Body of pancreas (tissue), 4 donors: ENCODE data around the gene PYDC1. TPM values are rescaled to one million over a fixed set of nuclear protein-coding genes. Genes with fewer than 3 reads are reported as not detected.

ENCODE experiments used
- ATAC-seq: fragments of 150-250 bp; one replicate; pipeline ENCODE4 v1.9.1; 2016
- DNase-seq, 4 donors: peaks; one replicate each; pipeline ENCODE4 v3.0.0-alpha.2; 2019
- H3K27ac ChIP-seq, 4 donors: fragments of 200-600 bp; sonication (generic); 1 replicate in 3 of 4; 2 replicates in 1 of 4; pipeline versions ENCODE4 v1.5.1 to v1.6.1; 2016 to 2019; ENCODE audit warnings: mild to moderate bottlenecking in 1 of 4, mixed read lengths in 1 of 4, moderate library complexity in 1 of 4
- H3K27me3 ChIP-seq, 2 donors: fragments of 200-600 bp; sonication (generic); one replicate each; pipeline ENCODE4 v1.6.0; 2016; ENCODE audit warnings: mild to moderate bottlenecking in 1 of 2
- H3K36me3 ChIP-seq, 2 donors: fragments of 200-600 bp; sonication (generic); replicated peaks in 1 of 2; 2 replicates each; pipeline ENCODE4 v1.5.1; 2016; ENCODE audit warnings: low read depth in 2 of 2; ENCODE audit not compliant: insufficient read depth in 1 of 2
- H3K4me1 ChIP-seq: fragments of 200-600 bp; sonication (generic); one replicate; pipeline ENCODE4 v1.6.0; 2016
- H3K4me3 ChIP-seq, 2 donors: fragments of 200-600 bp; sonication (generic); 1 replicate in 1 of 2; 2 replicates in 1 of 2; pipeline ENCODE4 v1.5.1; 2016 to 2019
- H3K9me3 ChIP-seq, 3 donors: fragments of 200-600 bp; sonication (generic); 1 replicate in 2 of 3; 2 replicates in 1 of 3; pipeline ENCODE4 v1.5.1; 2016
- CTCF ChIP-seq, 7 experiments: fragments of 450-650 bp in 4 of 7; fragments of 200-600 bp in 3 of 7; sonication (generic) in 3 of 7; IDR thresholded peaks; one replicate each; pipeline ENCODE4 v1.5.1; 2016 to 2019; ENCODE audit warnings: antibody characterized with exemption in 7 of 7
- POLR2A ChIP-seq, 3 donors: fragments of 450-650 bp; IDR thresholded peaks; one replicate each; pipeline ENCODE4 v1.6.1; 2016; ENCODE audit warnings: antibody characterized with exemption in 3 of 3, mild to moderate bottlenecking in 2 of 3
- WGBS, 2 donors: methylation state at CpG; one replicate each; pipeline ENCODE4 v1.1.5; 2017; 5-methylcytosine and 5-hydroxymethylcytosine counted together
- intact Hi-C: fragments of 100-400 bp; cut with DNase I; formaldehyde crosslinking; loops from one replicate; pipeline ENCODE4 v1.15.1; 2023
- total RNA-seq, 2 donors: library from RNA; depleted of rRNA; stranded (reverse); fragments of >200 nt; gene quantifications; one replicate each; pipeline ENCODE4 v1.1.0, GENCODE V29; 2016

The PYDC1 gene
- total RNA-seq, 2 donors from 2014 or later, result not detected

- WGBS, 2 donors, result 81 to 83% methylated on average over 2 of the region's 2 CpGs
Measured at GRCh38 chr16:31189412-31189778, 27.5 kb downstream of the PYDC1 start.

GRCh38 chr16:31188450-31189411 is 28.2 kb downstream of the PYDC1 start:
- H3K9me3 ChIP-seq, result no peaks in the 10 kb centered on the region
- no peaks in the 10 kb centered on the region for H3K27me3 ChIP-seq
- H3K36me3 ChIP-seq, result peaks cover 27 to 79% of the 10 kb centered on the region in 2 donors
- H3K27ac ChIP-seq, result no peak overlapping the region
- no peak for TF ChIP-seq CTCF (IDR thresholded peaks at IDR 0.05)
- TF ChIP-seq POLR2A (IDR thresholded peaks at IDR 0.05), result no peak
- DNase-seq (no peak), ATAC-seq (no peak)
- H3K4me1 ChIP-seq, result peaks cover 3% of the 10 kb centered on the region
- H3K4me3 ChIP-seq, result no peak overlapping the region
- intact Hi-C loops, result no loop called here
- 76 to 90% methylated on average over 3 of the region's 3 CpGs for WGBS, 2 donors

More at GRCh38 chr16:31189412-31189778, 27.5 kb downstream of the PYDC1 start:
- ATAC-seq, result no peak
- H3K9me3 ChIP-seq, result no peaks in the 10 kb centered on the region
- no peak overlapping the region for H3K4me3 ChIP-seq
- H3K4me1 ChIP-seq, result no peaks in the 10 kb centered on the region
- peaks cover 27 to 78% of the 10 kb centered on the region in 2 donors for H3K36me3 ChIP-seq
- no peak for DNase-seq
- intact Hi-C loops, result no loop called here
- H3K27ac ChIP-seq, result no peak overlapping the region
- TF ChIP-seq POLR2A (IDR thresholded peaks at IDR 0.05), result no peak
- TF ChIP-seq CTCF (IDR thresholded peaks at IDR 0.05), result no peak
- no peaks in the 10 kb centered on the region for H3K27me3 ChIP-seq

GRCh38 chr16:31187808-31188189 is 29.1 kb downstream of the PYDC1 start:
- TF ChIP-seq CTCF (IDR thresholded peaks at IDR 0.05), result no peak
- TF ChIP-seq POLR2A (IDR thresholded peaks at IDR 0.05), result no peak
- no peaks in the 10 kb centered on the region for H3K27me3 ChIP-seq
- H3K4me3 ChIP-seq, result no peak overlapping the region
- peaks cover 27 to 73% of the 10 kb centered on the region in 2 donors for H3K36me3 ChIP-seq
- ATAC-seq (no peak), DNase-seq (no peak)
- no peaks in the 10 kb centered on the region for H3K9me3 ChIP-seq
- H3K27ac ChIP-seq, result no peak overlapping the region
- peaks cover 11% of the 10 kb centered on the region for H3K4me1 ChIP-seq
- 77 to 92% methylated on average over 7 to 8 of the region's 8 CpGs for WGBS, 2 donors
- intact Hi-C loops, result no loop called here

GRCh38 chr16:31186930-31187807 is 29.8 kb downstream of the PYDC1 start:
- peaks cover 27 to 66% of the 10 kb centered on the region in 2 donors for H3K36me3 ChIP-seq
- 83 to 85% methylated on average over 10 of the region's 10 CpGs for WGBS, 2 donors
- peaks cover 17% of the 10 kb centered on the region for H3K4me1 ChIP-seq

More at GRCh38 chr16:31186930-31187807, 29.8 kb downstream of the PYDC1 start:
- Histone ChIP-seq H3K27me3 (no peaks in the 10 kb centered on the region), H3K9me3 (no peaks in the 10 kb centered on the region), H3K4me3 (no peak overlapping the region), H3K27ac (no peak overlapping the region)
- TF ChIP-seq POLR2A (IDR thresholded peaks at IDR 0.05), result no peak
- no peak for TF ChIP-seq CTCF (IDR thresholded peaks at IDR 0.05)
- ATAC-seq, result no peak
- intact Hi-C loops, result no loop called here
- no peak for DNase-seq
